Natural killer cell treated with Interleukin-12 subunit alpha and Interleukin-12 subunit beta and Interleukin-15 and Interleukin-18, amount 100 ng/mL, for 72 hours (primary cell): Measurements from ENCODE around the gene MAP3K20. TPM values are rescaled to one million over a fixed set of nuclear protein-coding genes. Genes with fewer than 3 reads are reported as not detected.
"Not testable (repeated sequence)": the region's sequence is repeated elsewhere in the genome, so short reads cannot be mapped to it uniquely, and the experiment has no call there.

ENCODE experiments used
- ATAC-seq, 2 donors: fragments of 150-1000 bp; cut with Tn5 transposase in 1 of 2; sonication (Bioruptor Pico), chemical (Tn5 transposase) in 1 of 2; 2 replicates each; pipeline ENCODE4 v1.10.0; 2021
- DNase-seq: peaks from one replicate; pipeline ENCODE4 v3.0.0; 2022; ENCODE audit warnings: low spot score
- H3K27ac Mint-ChIP-seq, 2 donors: 1 replicate in 1 of 2; 2 replicates in 1 of 2; pipeline ENCODE4 v1.8.0; 2022; ENCODE audit warnings: mixed read lengths in 2 of 2, mild to moderate bottlenecking in 1 of 2, moderate library complexity in 1 of 2
- H3K27me3 Mint-ChIP-seq, 2 donors: 1 replicate in 1 of 2; 2 replicates in 1 of 2; pipeline ENCODE4 v1.8.0; 2022; ENCODE audit warnings: mixed read lengths in 2 of 2
- H3K36me3 Mint-ChIP-seq: one replicate; pipeline ENCODE4 v1.8.0; 2022; ENCODE audit warnings: mixed read lengths
- H3K4me1 Mint-ChIP-seq, 2 donors: 1 replicate in 1 of 2; 2 replicates in 1 of 2; pipeline ENCODE4 v1.8.0; 2022; ENCODE audit warnings: low read depth in 2 of 2, mixed read lengths in 2 of 2, mild to moderate bottlenecking in 1 of 2
- H3K4me3 Mint-ChIP-seq: one replicate; pipeline ENCODE4 v1.8.0; 2022; ENCODE audit warnings: mixed read lengths
- H3K9me3 Mint-ChIP-seq: 2 replicates; pipeline ENCODE4 v1.8.0; 2022; ENCODE audit warnings: mixed read lengths
- total RNA-seq, 2 donors: library from RNA; stranded (reverse); gene quantifications; one replicate each; pipeline ENCODE4 v1.2.3, GENCODE V29; 2022

MAP3K20 gene
- 10 to 100 TPM; 30.1 to 76.8 TPM for total RNA-seq

- Mint-ChIP-seq H3K9me3 (no peaks in the 10 kb centered on the region), H3K4me3 (peak within 1 kb of the TSS; percentile 88), H3K27me3 (peaks cover 6 to 10% of the 10 kb centered on the region in 2 donors), H3K4me1 (peaks cover 27 to 32% of the 10 kb centered on the region in 2 donors), H3K27ac (peak within 1 kb of the TSS; percentile 89 to 96), H3K36me3 (peaks cover 5% of the 10 kb centered on the region)
- ATAC-seq = peak; percentile 85 to 92
- DNase-seq = peak; percentile 84
These were observed at the start of gene MAP3K20 for GRCh38 chr2:173075781-173076580. Gene MAP3K20, plus strand, starts transcription at chr2:173075846. Its CDS starts 15,186 bp downstream, at chr2:173091032.

- no peaks in the 10 kb centered on the region for H3K9me3 Mint-ChIP-seq
- H3K4me1 Mint-ChIP-seq = peaks cover 0 to 4% of the 10 kb centered on the region in 2 donors
- no peak for DNase-seq
- no peak overlapping the region for H3K27ac Mint-ChIP-seq
- ATAC-seq = no peak
- no peak overlapping the region for H3K4me3 Mint-ChIP-seq
- no peaks in the 10 kb centered on the region for H3K36me3 Mint-ChIP-seq
- H3K27me3 Mint-ChIP-seq = peaks cover 8 to 17% of the 10 kb centered on the region in 2 donors
These were observed 49.2 kb upstream of the MAP3K20 start for GRCh38 chr2:173026479-173026878.

- no peak overlapping the region for H3K4me3 Mint-ChIP-seq
- peak; percentile 71 to 73 for ATAC-seq
- no peaks in the 10 kb centered on the region for H3K36me3 Mint-ChIP-seq
- H3K9me3 Mint-ChIP-seq = no peaks in the 10 kb centered on the region
- peaks cover 0 to 4% of the 10 kb centered on the region in 2 donors for H3K4me1 Mint-ChIP-seq
- peak overlapping the region in 1 of 2 donors; percentile 16 for H3K27ac Mint-ChIP-seq
- peak; percentile 82 for DNase-seq
- peaks cover 18 to 22% of the 10 kb centered on the region in 2 donors for H3K27me3 Mint-ChIP-seq
These were observed 48.2 kb upstream of the MAP3K20 start for GRCh38 chr2:173027181-173028128.

GRCh38 chr2:173028141-173028540 lies 47.5 kb upstream of the MAP3K20 start:
- Mint-ChIP-seq H3K27ac (no peak overlapping the region), H3K4me3 (no peak overlapping the region), H3K9me3 (no peaks in the 10 kb centered on the region)

GRCh38 chr2:173028671-173029070 lies 47.0 kb upstream of the MAP3K20 start:
- Mint-ChIP-seq H3K4me1 (peaks cover 0 to 4% of the 10 kb centered on the region in 2 donors), H3K4me3 (no peak overlapping the region), H3K9me3 (no peaks in the 10 kb centered on the region), H3K27me3 (peaks cover 26% of the 10 kb centered on the region in 2 donors), H3K27ac (no peak overlapping the region), H3K36me3 (no peaks in the 10 kb centered on the region)
- DNase-seq (no peak), ATAC-seq (no peak)

More at GRCh38 chr2:173028141-173028540, 47.5 kb upstream of the MAP3K20 start:
- peaks cover 0 to 4% of the 10 kb centered on the region in 2 donors for H3K4me1 Mint-ChIP-seq
- DNase-seq (no peak), ATAC-seq (no peak)
- H3K27me3 Mint-ChIP-seq = peaks cover 25 to 26% of the 10 kb centered on the region in 2 donors
- H3K36me3 Mint-ChIP-seq = no peaks in the 10 kb centered on the region

GRCh38 chr2:173030561-173031490 lies 44.8 kb upstream of the MAP3K20 start:
- peaks cover 25 to 32% of the 10 kb centered on the region in 2 donors for H3K27me3 Mint-ChIP-seq
- ATAC-seq (no peak), DNase-seq (no peak)
- H3K4me1 Mint-ChIP-seq = peaks cover 4 to 9% of the 10 kb centered on the region in 2 donors
- H3K27ac Mint-ChIP-seq = peak overlapping the region in 1 of 2 donors; percentile 15
- no peaks in the 10 kb centered on the region for H3K36me3 Mint-ChIP-seq
- no peak overlapping the region for H3K4me3 Mint-ChIP-seq
- H3K9me3 Mint-ChIP-seq = no peaks in the 10 kb centered on the region

GRCh38 chr2:173032032-173032431 lies 43.6 kb upstream of the MAP3K20 start:
- Mint-ChIP-seq H3K9me3 (no peaks in the 10 kb centered on the region), H3K36me3 (no peaks in the 10 kb centered on the region), H3K27me3 (peaks cover 25 to 32% of the 10 kb centered on the region in 2 donors), H3K4me3 (no peak overlapping the region), H3K4me1 (peaks cover 4 to 9% of the 10 kb centered on the region in 2 donors), H3K27ac (no peak overlapping the region)
- DNase-seq (no peak), ATAC-seq (no peak)

- no peaks in the 10 kb centered on the region for H3K36me3 Mint-ChIP-seq
- DNase-seq (no peak), ATAC-seq (no peak)
- H3K9me3 Mint-ChIP-seq = no peaks in the 10 kb centered on the region
- peaks cover 4 to 5% of the 10 kb centered on the region in 2 donors for H3K4me1 Mint-ChIP-seq
- H3K4me3 Mint-ChIP-seq = no peak overlapping the region
- peak overlapping the region in 1 of 2 donors; percentile 79 for H3K27ac Mint-ChIP-seq
- peaks cover 25 to 26% of the 10 kb centered on the region in 2 donors for H3K27me3 Mint-ChIP-seq
These were observed 42.6 kb upstream of the MAP3K20 start for GRCh38 chr2:173033084-173033483.

- DNase-seq (no peak), ATAC-seq (no peak)
- H3K9me3 Mint-ChIP-seq = no peaks in the 10 kb centered on the region
- peaks cover 4 to 5% of the 10 kb centered on the region in 2 donors for H3K4me1 Mint-ChIP-seq
- no peak overlapping the region for H3K4me3 Mint-ChIP-seq
- peaks cover 25 to 29% of the 10 kb centered on the region in 2 donors for H3K27me3 Mint-ChIP-seq
- H3K36me3 Mint-ChIP-seq = no peaks in the 10 kb centered on the region
- peak overlapping the region in 1 of 2 donors; percentile 79 for H3K27ac Mint-ChIP-seq
These were observed 41.5 kb upstream of the MAP3K20 start for GRCh38 chr2:173034143-173034542.

GRCh38 chr2:173037245-173038120 lies 38.2 kb upstream of the MAP3K20 start:
- peaks cover 4 to 5% of the 10 kb centered on the region in 2 donors for H3K4me1 Mint-ChIP-seq
- no peaks in the 10 kb centered on the region for H3K36me3 Mint-ChIP-seq
- DNase-seq = no peak

GRCh38 chr2:173038257-173038656 lies 37.4 kb upstream of the MAP3K20 start:
- H3K36me3 Mint-ChIP-seq, DNase-seq, ATAC-seq, H3K4me3 Mint-ChIP-seq, H3K9me3 Mint-ChIP-seq, H3K27ac Mint-ChIP-seq, H3K4me1 Mint-ChIP-seq: not testable (repeated sequence)
- H3K27me3 Mint-ChIP-seq = peaks cover 10 to 11% of the 10 kb centered on the region in 2 donors

More at GRCh38 chr2:173037245-173038120, 38.2 kb upstream of the MAP3K20 start:
- H3K9me3 Mint-ChIP-seq = no peaks in the 10 kb centered on the region
- H3K4me3 Mint-ChIP-seq = no peak overlapping the region
- ATAC-seq = no peak
- peaks cover 14 to 19% of the 10 kb centered on the region in 2 donors for H3K27me3 Mint-ChIP-seq
- no peak overlapping the region for H3K27ac Mint-ChIP-seq

- no peaks in the 10 kb centered on the region for H3K4me1 Mint-ChIP-seq
- peaks cover 4 to 5% of the 10 kb centered on the region in 2 donors for H3K27me3 Mint-ChIP-seq
- H3K4me3 Mint-ChIP-seq = no peak overlapping the region
- no peaks in the 10 kb centered on the region for H3K36me3 Mint-ChIP-seq
- no peak for DNase-seq
- ATAC-seq = no peak
- no peaks in the 10 kb centered on the region for H3K9me3 Mint-ChIP-seq
- no peak overlapping the region for H3K27ac Mint-ChIP-seq
These were observed 34.9 kb upstream of the MAP3K20 start for GRCh38 chr2:173040729-173041128.
